Hepatocyte (in vitro differentiated cells): Measurements from ENCODE around the gene CRADD.

Source experiments
- EZH2 ChIP-seq: fragments of 200-600 bp; sonication (generic); IDR thresholded peaks from 2 replicates; pipeline ENCODE4 v1.6.1; 2016; ENCODE audit warnings: antibody characterized with exemption, mild to moderate bottlenecking, borderline replicate concordance
- TF ChIP-seq, protein P1 (sequence below): fragments of 200-600 bp; sonication (generic); IDR thresholded peaks from 2 replicates; pipeline ENCODE4 v1.5.1; 2016; ENCODE audit warnings: antibody characterized with exemption, mild to moderate bottlenecking; ENCODE audit not compliant: poor library complexity

GRCh38 chr12:93682846-93683261 lies 5.7 kb downstream of the CRADD start:
- TF ChIP-seq, protein P1, sequence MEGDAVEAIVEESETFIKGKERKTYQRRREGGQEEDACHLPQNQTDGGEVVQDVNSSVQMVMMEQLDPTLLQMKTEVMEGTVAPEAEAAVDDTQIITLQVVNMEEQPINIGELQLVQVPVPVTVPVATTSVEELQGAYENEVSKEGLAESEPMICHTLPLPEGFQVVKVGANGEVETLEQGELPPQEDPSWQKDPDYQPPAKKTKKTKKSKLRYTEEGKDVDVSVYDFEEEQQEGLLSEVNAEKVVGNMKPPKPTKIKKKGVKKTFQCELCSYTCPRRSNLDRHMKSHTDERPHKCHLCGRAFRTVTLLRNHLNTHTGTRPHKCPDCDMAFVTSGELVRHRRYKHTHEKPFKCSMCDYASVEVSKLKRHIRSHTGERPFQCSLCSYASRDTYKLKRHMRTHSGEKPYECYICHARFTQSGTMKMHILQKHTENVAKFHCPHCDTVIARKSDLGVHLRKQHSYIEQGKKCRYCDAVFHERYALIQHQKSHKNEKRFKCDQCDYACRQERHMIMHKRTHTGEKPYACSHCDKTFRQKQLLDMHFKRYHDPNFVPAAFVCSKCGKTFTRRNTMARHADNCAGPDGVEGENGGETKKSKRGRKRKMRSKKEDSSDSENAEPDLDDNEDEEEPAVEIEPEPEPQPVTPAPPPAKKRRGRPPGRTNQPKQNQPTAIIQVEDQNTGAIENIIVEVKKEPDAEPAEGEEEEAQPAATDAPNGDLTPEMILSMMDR = no peak
- no peak for TF ChIP-seq EZH2
